B cell (primary cell): Measurements from ENCODE around the gene ZBTB16. TPM values are rescaled to one million over a fixed set of nuclear protein-coding genes. Genes with fewer than 3 reads are reported as not detected.

Experiments
- ATAC-seq: fragments of 200-7000 bp; cut with Tn5 transposase; one replicate; pipeline ENCODE4 v1.10.0; 2021; ENCODE audit warnings: low read depth, mild to moderate bottlenecking, moderate number of reproducible peaks, moderate library complexity
- CTCF ChIA-PET: fragments of 350-600 bp; sonication (Branson Sonifier 250); formaldehyde crosslinking; loops from one replicate; lab custom pipeline; 2021; ENCODE audit warnings: antibody characterized with exemption, inconsistent platforms; lab: Charles Lee
- POLR2A ChIA-PET: fragments of 350-600 bp; sonication (Branson Sonifier 250); formaldehyde crosslinking; loops from one replicate; lab custom pipeline; 2021; ENCODE audit warnings: antibody characterized with exemption; lab: Charles Lee
- DNase-seq: peaks from one replicate; pipeline ENCODE4 v3.0.0; 2013
- H2AFZ ChIP-seq: 2 replicates; pipeline ENCODE4 v1.6.1; 2012; ENCODE audit warnings: mild to moderate bottlenecking, low read depth, low read length; ENCODE audit not compliant: insufficient read depth, poor library complexity, severe bottlenecking
- H3K27ac ChIP-seq, 2 donors: 1 replicate in 1 of 2; 2 replicates in 1 of 2; pipeline ENCODE4 v1.5.1; 2012 to 2013; ENCODE audit warnings: low read length in 2 of 2, mild to moderate bottlenecking in 2 of 2, moderate library complexity in 1 of 2
- H3K27me3 ChIP-seq, 4 experiments: fragments of 200-600 bp in 1 of 4; sonication (generic) in 1 of 4; replicated peaks in 1 of 4; 1 replicate in 2 of 4; 2 replicates in 2 of 4; pipeline versions ENCODE4 v1.6.1 to v1.7.0; 2013 to 2016; ENCODE audit warnings: low read length in 3 of 4, mild to moderate bottlenecking in 2 of 4, mixed read lengths in 1 of 4, moderate library complexity in 1 of 4; ENCODE audit not compliant: insufficient read depth in 4 of 4, control insufficient read depth in 3 of 4; ENCODE audit errors: control extremely low read depth in 1 of 4
- H3K36me3 ChIP-seq, 2 experiments: replicated peaks in 1 of 2; 1 replicate in 1 of 2; 2 replicates in 1 of 2; pipeline versions ENCODE4 v1.6.1 to v1.7.1; 2013; ENCODE audit warnings: low read length in 1 of 2; ENCODE audit not compliant: insufficient read depth in 2 of 2, control insufficient read depth in 1 of 2; ENCODE audit errors: control extremely low read depth in 1 of 2, extremely low read depth in 1 of 2
- H3K4me1 ChIP-seq, 2 donors: fragments of 200-600 bp in 1 of 2; sonication (generic) in 1 of 2; 1 replicate in 1 of 2; 2 replicates in 1 of 2; pipeline versions ENCODE4 v1.5.1 to v1.6.1; 2013 to 2017; ENCODE audit warnings: low read length in 2 of 2; ENCODE audit not compliant: control insufficient read depth in 2 of 2, insufficient read depth in 2 of 2
- H3K4me2 ChIP-seq: replicated peaks from 2 replicates; pipeline ENCODE3; 2012; ENCODE audit warnings: mild to moderate bottlenecking, low read depth, low read length; ENCODE audit not compliant: poor library complexity, severe bottlenecking
- H3K4me3 ChIP-seq, 5 experiments: fragments of 200-600 bp in 1 of 5; sonication (generic) in 1 of 5; 1 replicate in 3 of 5; 2 replicates in 2 of 5; pipeline versions ENCODE4 v1.5.1 to v1.7.0; 2011 to 2016; ENCODE audit warnings: low read length in 4 of 5, mild to moderate bottlenecking in 4 of 5, low read depth in 2 of 5, control low read depth in 1 of 5, moderate library complexity in 1 of 5; ENCODE audit not compliant: insufficient read depth in 1 of 5; ENCODE audit errors: control extremely low read depth in 1 of 5, extremely low read depth in 1 of 5
- H3K79me2 ChIP-seq: fragments of 200-600 bp; sonication (generic); one replicate; pipeline ENCODE4 v1.6.0; 2016; ENCODE audit warnings: low read length; ENCODE audit not compliant: control insufficient read depth, insufficient read depth
- H3K9ac ChIP-seq: fragments of 200-600 bp; sonication (generic); 2 replicates; pipeline ENCODE4 v1.6.1; 2017; ENCODE audit warnings: mild to moderate bottlenecking, low read length, moderate library complexity
- H3K9me3 ChIP-seq, 3 donors: one replicate each; pipeline versions ENCODE4 v1.6.1 to v1.7.1; 2013; ENCODE audit warnings: low read length in 2 of 3; ENCODE audit not compliant: control insufficient read depth in 2 of 3, insufficient read depth in 1 of 3; ENCODE audit errors: control extremely low read depth in 1 of 3
- H4K20me1 ChIP-seq: 2 replicates; pipeline ENCODE4 v1.6.0; 2012; ENCODE audit warnings: mild to moderate bottlenecking, low read length; ENCODE audit not compliant: insufficient read depth, control insufficient read depth, poor library complexity, severe bottlenecking
- H3K27ac Mint-ChIP-seq: one replicate; pipeline ENCODE4 v1.8.0; 2021; ENCODE audit warnings: mixed read lengths
- H3K27me3 Mint-ChIP-seq: one replicate; pipeline ENCODE4 v1.8.0; 2021; ENCODE audit warnings: mixed read lengths
- H3K4me1 Mint-ChIP-seq: one replicate; pipeline ENCODE4 v1.8.0; 2021; ENCODE audit warnings: mixed read lengths
- H3K4me3 Mint-ChIP-seq: one replicate; pipeline ENCODE4 v1.8.0; 2021; ENCODE audit warnings: mixed read lengths
- H3K9me3 Mint-ChIP-seq: one replicate; pipeline ENCODE4 v1.8.0; 2022; ENCODE audit warnings: mixed read lengths; ENCODE audit not compliant: insufficient read depth
- EZH2 ChIP-seq: IDR thresholded peaks from 2 replicates; pipeline ENCODE4 v1.6.1; 2012; ENCODE audit warnings: borderline replicate concordance, low read depth, mild to moderate bottlenecking, moderate library complexity, low read length; ENCODE audit not compliant: insufficient read depth, poor library complexity, severe bottlenecking
- WGBS: methylation state at CpG from one replicate; pipeline ENCODE4 v1.1.5; 2013; ENCODE audit warnings: missing lambda C conversion rate; ENCODE audit not compliant: insufficient coverage; 5-methylcytosine and 5-hydroxymethylcytosine counted together
- intact Hi-C: fragments of 100-400 bp; cut with micrococcal nuclease; formaldehyde crosslinking; loops from one replicate; pipeline ENCODE4 v1.10.0; 2022
- polyA plus RNA-seq: library from polyadenylated mRNA; depleted of rRNA; stranded (reverse); fragments of >200 nt; gene quantifications from 2 replicates; pipeline ENCODE4 v1.2.3, GENCODE V29; 2012
- total RNA-seq, 2 donors: library from RNA; stranded (reverse); fragments of 120-200 nt in 1 of 2; gene quantifications; 1 replicate in 1 of 2; 2 replicates in 1 of 2; pipeline versions ENCODE4 v1.2.3 to v1.2.4, GENCODE V29; 2013 to 2022
- TF ChIP-seq, protein P1 (sequence below): fragments of 200-600 bp; IDR thresholded peaks from one replicate; pipeline ENCODE4 v1.8.0; 2022; ENCODE audit warnings: antibody characterized with exemption, mild to moderate bottlenecking

Gene ZBTB16
- total and polyA plus RNA-seq, 2 donors (not counting 1 experiment from before 2014, with no cell fraction given), result 16.0 to 20.6 TPM

DNA sequence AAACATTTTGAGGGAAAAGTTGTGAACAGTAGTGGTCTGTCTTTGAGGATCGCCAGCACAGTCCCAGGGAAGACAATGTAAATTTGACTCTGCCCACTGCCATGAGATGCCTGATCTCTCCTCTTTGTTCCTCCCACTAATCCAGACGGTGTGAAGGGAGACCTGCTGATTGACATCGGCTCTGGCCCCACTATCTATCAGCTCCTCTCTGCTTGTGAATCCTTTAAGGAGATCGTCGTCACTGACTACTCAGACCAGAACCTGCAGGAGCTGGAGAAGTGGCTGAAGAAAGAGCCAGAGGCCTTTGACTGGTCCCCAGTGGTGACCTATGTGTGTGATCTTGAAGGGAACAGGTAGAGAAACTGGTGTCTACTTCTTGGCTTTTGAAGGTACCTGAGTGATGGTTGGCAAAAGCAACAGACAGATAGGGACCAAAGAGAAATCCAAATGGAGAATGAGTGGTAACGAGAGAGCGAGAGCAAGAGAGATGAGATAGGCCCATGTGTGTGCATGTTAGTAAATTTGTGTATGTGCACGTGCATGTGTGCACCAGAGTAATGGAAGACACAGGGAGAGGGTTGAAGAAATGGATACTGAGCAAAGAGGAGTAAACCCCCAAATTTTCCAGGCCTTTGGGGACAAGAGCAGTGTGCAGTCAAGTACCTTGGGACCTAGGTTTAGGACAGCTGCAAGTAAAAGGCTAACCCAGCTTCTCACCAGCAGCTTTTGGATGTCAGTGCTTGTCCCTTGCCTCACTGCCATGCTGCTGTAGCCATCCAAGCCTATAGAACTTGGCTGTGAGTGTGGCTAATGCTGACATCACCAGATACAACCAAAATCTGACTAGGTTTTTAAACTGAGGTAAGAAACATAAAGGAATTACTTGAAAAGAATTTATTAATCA is 238.5 kb downstream of the ZBTB16 start:
- no peaks in the 10 kb centered on the region for H3K79me2 ChIP-seq
- ATAC-seq (no peak), DNase-seq (no peak)
- H3K4me1 Mint-ChIP-seq, result no peaks in the 10 kb centered on the region
- H3K9ac ChIP-seq, result no peak overlapping the region
- POLR2A ChIA-PET, result no interaction called here
- no peak overlapping the region for H3K4me2 ChIP-seq
- H3K36me3 ChIP-seq, result no peaks in the 10 kb centered on the region
- H4K20me1 ChIP-seq, result no peaks in the 10 kb centered on the region
- H2AFZ ChIP-seq, result no peak overlapping the region
- no peaks in the 10 kb centered on the region for H3K9me3 ChIP-seq
- TF ChIP-seq EZH2, result no peak
- TF ChIP-seq, protein P1, sequence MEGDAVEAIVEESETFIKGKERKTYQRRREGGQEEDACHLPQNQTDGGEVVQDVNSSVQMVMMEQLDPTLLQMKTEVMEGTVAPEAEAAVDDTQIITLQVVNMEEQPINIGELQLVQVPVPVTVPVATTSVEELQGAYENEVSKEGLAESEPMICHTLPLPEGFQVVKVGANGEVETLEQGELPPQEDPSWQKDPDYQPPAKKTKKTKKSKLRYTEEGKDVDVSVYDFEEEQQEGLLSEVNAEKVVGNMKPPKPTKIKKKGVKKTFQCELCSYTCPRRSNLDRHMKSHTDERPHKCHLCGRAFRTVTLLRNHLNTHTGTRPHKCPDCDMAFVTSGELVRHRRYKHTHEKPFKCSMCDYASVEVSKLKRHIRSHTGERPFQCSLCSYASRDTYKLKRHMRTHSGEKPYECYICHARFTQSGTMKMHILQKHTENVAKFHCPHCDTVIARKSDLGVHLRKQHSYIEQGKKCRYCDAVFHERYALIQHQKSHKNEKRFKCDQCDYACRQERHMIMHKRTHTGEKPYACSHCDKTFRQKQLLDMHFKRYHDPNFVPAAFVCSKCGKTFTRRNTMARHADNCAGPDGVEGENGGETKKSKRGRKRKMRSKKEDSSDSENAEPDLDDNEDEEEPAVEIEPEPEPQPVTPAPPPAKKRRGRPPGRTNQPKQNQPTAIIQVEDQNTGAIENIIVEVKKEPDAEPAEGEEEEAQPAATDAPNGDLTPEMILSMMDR, result no peak
- intact Hi-C loops, result no loop called here
- H3K27me3 ChIP-seq, result no peaks in the 10 kb centered on the region
- H3K4me1 ChIP-seq, result no peaks in the 10 kb centered on the region
- H3K27me3 Mint-ChIP-seq, result peaks cover 25% of the 10 kb centered on the region
- H3K27ac ChIP-seq, result no peak overlapping the region
- 92% methylated on average over 5 of the region's 8 CpGs for WGBS
- H3K9me3 Mint-ChIP-seq, result peaks cover 6% of the 10 kb centered on the region
- H3K27ac Mint-ChIP-seq, result no peak overlapping the region
- CTCF ChIA-PET, result no interaction called here
- H3K4me3 Mint-ChIP-seq, result no peak overlapping the region
- no peak overlapping the region for H3K4me3 ChIP-seq

DNA sequence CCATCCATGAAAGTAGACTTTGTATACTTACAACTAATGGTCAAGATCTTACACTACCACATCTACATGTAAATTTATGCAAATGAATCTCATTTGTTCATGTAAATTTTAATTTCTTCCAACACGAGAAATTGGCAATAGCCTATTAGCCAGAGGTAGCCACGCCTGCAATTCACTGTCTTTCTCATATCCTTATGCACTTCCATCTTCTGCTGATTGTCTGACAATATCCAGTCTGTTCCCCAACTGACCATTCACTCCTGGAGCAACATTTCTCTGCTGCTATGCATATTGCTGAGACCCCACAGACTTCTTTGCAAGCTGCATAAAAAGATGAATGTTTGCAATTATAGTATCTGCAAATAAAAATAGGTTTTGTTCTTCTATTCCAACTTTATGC is 239.2 kb downstream of the ZBTB16 start:
- no peaks in the 10 kb centered on the region for H3K36me3 ChIP-seq
- no peaks in the 10 kb centered on the region for H4K20me1 ChIP-seq
- Mint-ChIP-seq H3K27me3 (peaks cover 23% of the 10 kb centered on the region), H3K9me3 (peaks cover 6% of the 10 kb centered on the region), H3K4me1 (no peaks in the 10 kb centered on the region), H3K27ac (no peak overlapping the region), H3K4me3 (no peak overlapping the region)
- no peaks in the 10 kb centered on the region for H3K27me3 ChIP-seq
- TF ChIP-seq, protein P1, result no peak
- no peak for TF ChIP-seq EZH2
- no peaks in the 10 kb centered on the region for H3K79me2 ChIP-seq
- H3K4me2 ChIP-seq, result no peak overlapping the region
- intact Hi-C loops, result no loop called here
- no peaks in the 10 kb centered on the region for H3K9me3 ChIP-seq
- no peaks in the 10 kb centered on the region for H3K4me1 ChIP-seq
- no peak overlapping the region for H2AFZ ChIP-seq
- DNase-seq (no peak), ATAC-seq (no peak)
- WGBS, result 96% methylated on average over 2 of the region's 2 CpGs
- CTCF ChIA-PET, result no interaction called here
- H3K27ac ChIP-seq, result no peak overlapping the region
- POLR2A ChIA-PET, result no interaction called here
- no peak overlapping the region for H3K9ac ChIP-seq
- no peak overlapping the region for H3K4me3 ChIP-seq
